Gastroesophageal sphincter (tissue), 4 donors: ENCODE measurements around the gene TGFBI. TPM values are rescaled to one million over a fixed set of nuclear protein-coding genes. Genes with fewer than 3 reads are reported as not detected.
A peak's percentile ranks its signal among the peaks of the same experiment; 100 is the strongest.

Experiments used
- ATAC-seq: fragments of 150-250 bp; one replicate; pipeline ENCODE4 v1.9.1; 2016; ENCODE audit warnings: mild to moderate bottlenecking, moderate library complexity
- H3K27ac ChIP-seq, 4 donors: fragments of 200-600 bp; sonication (generic) in 3 of 4; 1 replicate in 3 of 4; 2 replicates in 1 of 4; pipeline ENCODE4 v1.5.1; 2016 to 2019
- H3K27me3 ChIP-seq: fragments of 200-600 bp; sonication (generic); one replicate; pipeline ENCODE4 v1.5.1; 2019
- H3K36me3 ChIP-seq, 2 donors: fragments of 200-600 bp; sonication (generic); one replicate each; pipeline ENCODE4 v1.5.1; 2019; ENCODE audit warnings: control low read depth in 1 of 2
- H3K4me1 ChIP-seq, 3 donors: fragments of 200-600 bp; sonication (generic); 1 replicate in 2 of 3; 2 replicates in 1 of 3; pipeline ENCODE4 v1.5.1; 2016 to 2019; ENCODE audit warnings: control low read depth in 2 of 3
- H3K4me3 ChIP-seq, 2 donors: fragments of 200-600 bp; sonication (generic); one replicate each; pipeline ENCODE4 v1.5.1; 2019; ENCODE audit warnings: mild to moderate bottlenecking in 1 of 2, moderate library complexity in 1 of 2
- H3K9me3 ChIP-seq, 3 donors: fragments of 200-600 bp; sonication (generic); one replicate each; pipeline ENCODE4 v1.5.1; 2017 to 2019; ENCODE audit warnings: control low read depth in 2 of 3
- CTCF ChIP-seq, 4 experiments: fragments of 200-600 bp in 2 of 4; fragments of 450-650 bp in 2 of 4; sonication (generic) in 1 of 4; IDR thresholded peaks; one replicate each; pipeline ENCODE4 v1.5.1; 2017 to 2019; ENCODE audit warnings: antibody characterized with exemption in 4 of 4, mild to moderate bottlenecking in 2 of 4, moderate library complexity in 2 of 4
- EP300 ChIP-seq: sonication (generic); formaldehyde crosslinking; IDR thresholded peaks from one replicate; pipeline ENCODE4 v1.6.1; 2017; ENCODE audit warnings: antibody characterized with exemption, mild to moderate bottlenecking
- POLR2A ChIP-seq, 2 donors: fragments of 450-650 bp; IDR thresholded peaks; one replicate each; pipeline ENCODE4 v1.6.1; 2017; ENCODE audit warnings: antibody characterized with exemption in 2 of 2, mild to moderate bottlenecking in 2 of 2, moderate library complexity in 1 of 2
- POLR2AphosphoS5 ChIP-seq: sonication (generic); formaldehyde crosslinking; IDR thresholded peaks from one replicate; pipeline ENCODE4 v1.6.1; 2017; ENCODE audit warnings: antibody characterized with exemption
- WGBS, 2 donors: methylation state at CpG; one replicate each; pipeline ENCODE4 v1.1.5; 2018; ENCODE audit warnings: low coverage in 1 of 2; 5-methylcytosine and 5-hydroxymethylcytosine counted together
- total RNA-seq, 4 donors: library from RNA; depleted of rRNA; stranded (reverse); fragments of >200 nt; gene quantifications; one replicate each; pipeline ENCODE4 v1.1.0, GENCODE V29; 2016

TGFBI gene
- total RNA-seq, 4 donors from 2014 or later = 29.0 to 159 (median 112) TPM

DNA sequence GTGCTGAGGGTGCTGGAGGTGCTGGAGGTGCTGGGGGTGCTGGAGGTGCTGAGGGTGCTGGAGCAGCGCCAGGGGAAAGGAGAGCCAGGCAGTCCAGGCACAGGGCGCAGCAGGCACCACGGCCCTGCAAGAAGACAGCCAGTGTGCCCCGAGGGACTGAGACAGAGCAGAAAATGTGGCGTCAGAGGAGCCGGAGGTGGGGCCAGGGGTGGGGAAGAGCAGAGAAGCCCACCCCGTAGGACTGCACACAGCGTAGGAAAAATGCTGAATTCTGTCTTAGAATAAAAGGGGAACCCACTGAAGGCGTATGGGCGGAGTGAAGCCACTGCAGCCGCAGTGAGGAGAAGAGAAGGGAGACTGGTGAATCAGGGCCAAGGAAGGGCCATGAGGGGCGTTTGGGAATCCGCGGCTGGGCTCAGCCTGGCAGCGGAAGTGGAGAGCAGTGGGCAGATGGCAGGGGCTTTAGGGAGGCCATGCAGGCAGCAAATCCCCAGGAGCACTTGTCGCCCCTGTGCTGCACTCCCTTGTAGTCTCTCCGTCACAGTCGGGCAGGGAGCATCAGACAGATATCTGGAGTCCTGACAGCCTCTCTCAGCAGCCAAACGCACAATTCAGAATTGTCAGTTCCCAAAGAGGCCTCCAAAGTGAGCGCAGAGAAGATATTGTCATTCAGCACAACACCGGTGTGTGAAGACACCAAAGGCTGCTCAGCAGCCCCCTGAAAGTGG, 38.1 kb upstream of the TGFBI start:
- WGBS, 2 donors = 73 to 80% methylated on average over 15 to 18 of the region's 21 CpGs
- no peaks in the 10 kb centered on the region for H3K27me3 ChIP-seq
- peak; percentile 27 for ATAC-seq
- TF ChIP-seq POLR2AphosphoS5 (no peak), EP300 (no peak), CTCF (IDR thresholded peaks at IDR 0.05) (no peak), POLR2A (IDR thresholded peaks at IDR 0.05) (no peak)
- H3K4me1 ChIP-seq = peaks cover 4 to 32% (median 8%) of the 10 kb centered on the region in 3 donors
- no peaks in the 10 kb centered on the region for H3K9me3 ChIP-seq
- H3K4me3 ChIP-seq = no peak overlapping the region
- peak overlapping the region in 2 of 4 donors; percentile 36 to 49 for H3K27ac ChIP-seq
- H3K36me3 ChIP-seq = no peaks in the 10 kb centered on the region

- no peak for TF ChIP-seq POLR2A (IDR thresholded peaks at IDR 0.05)
- no peak for TF ChIP-seq POLR2AphosphoS5
- TF ChIP-seq CTCF (IDR thresholded peaks at IDR 0.05) = no peak
- no peak for TF ChIP-seq EP300
- Histone ChIP-seq H3K9me3 (no peaks in the 10 kb centered on the region), H3K36me3 (no peaks in the 10 kb centered on the region), H3K27ac (peak overlapping the region in 2 of 4 donors; percentile 36 to 49), H3K4me3 (no peak overlapping the region), H3K4me1 (peaks cover 4 to 34% (median 8%) of the 10 kb centered on the region in 3 donors), H3K27me3 (no peaks in the 10 kb centered on the region)
- ATAC-seq = no peak
- WGBS, 2 donors = 83 to 88% methylated on average over 5 to 6 of the region's 6 CpGs
These were observed 37.4 kb upstream of the TGFBI start for GRCh38 chr5:135991429-135991828.

DNA sequence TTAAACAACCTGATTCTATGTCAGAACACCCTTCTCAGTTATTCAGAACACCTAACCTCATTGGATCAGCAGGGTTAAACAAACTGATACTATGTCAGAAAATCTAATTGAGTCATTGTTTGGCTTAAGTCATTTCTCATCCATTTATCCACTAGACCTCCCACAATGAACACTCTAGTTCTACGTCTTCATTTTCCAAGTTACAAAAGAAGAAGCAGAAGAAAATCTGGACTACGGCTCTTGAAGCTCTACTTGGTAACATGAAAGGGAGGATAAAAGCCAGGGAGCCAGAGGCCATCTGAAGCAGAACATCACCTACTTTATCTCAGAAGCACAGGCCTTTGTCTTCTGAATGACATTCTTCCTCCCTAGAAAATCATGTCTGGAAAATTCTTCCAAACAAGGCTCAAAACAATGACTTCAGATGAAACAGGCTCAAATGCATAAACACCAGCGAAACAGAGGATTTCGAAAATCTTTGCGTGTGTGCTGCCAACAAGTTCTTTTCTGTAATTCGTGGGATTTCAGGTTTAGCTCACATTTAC, 35.4 kb upstream of the TGFBI start:
- Histone ChIP-seq H3K36me3 (no peaks in the 10 kb centered on the region), H3K4me3 (no peak overlapping the region), H3K27me3 (no peaks in the 10 kb centered on the region), H3K4me1 (peaks cover 4 to 25% (median 8%) of the 10 kb centered on the region in 3 donors), H3K9me3 (no peaks in the 10 kb centered on the region), H3K27ac (peak overlapping the region in 3 of 4 donors; percentile 48 to 78 (median 65))
- peak; percentile 54 for ATAC-seq
- TF ChIP-seq EP300 (no peak), POLR2A (IDR thresholded peaks at IDR 0.05) (no peak)
- WGBS, 2 donors = 54% methylated on average over 3 to 6 of the region's 6 CpGs

GRCh38 chr5:135993880-135994636, 34.7 kb upstream of the TGFBI start:
- Histone ChIP-seq H3K4me1 (peaks cover 4 to 25% (median 8%) of the 10 kb centered on the region in 3 donors), H3K27me3 (no peaks in the 10 kb centered on the region), H3K27ac (peak overlapping the region in 3 of 4 donors; percentile 48 to 78 (median 65)), H3K9me3 (no peaks in the 10 kb centered on the region), H3K36me3 (no peaks in the 10 kb centered on the region), H3K4me3 (no peak overlapping the region)
- no peak for TF ChIP-seq POLR2A (IDR thresholded peaks at IDR 0.05)
- TF ChIP-seq CTCF (IDR thresholded peaks at IDR 0.05) = no peak
- TF ChIP-seq EP300 = no peak
- peak; percentile 32 for TF ChIP-seq POLR2AphosphoS5
- WGBS, 2 donors = 7 to 15% methylated on average over 5 of the region's 6 CpGs
- ATAC-seq = peak; percentile 70

- no peak for TF ChIP-seq EP300
- TF ChIP-seq POLR2AphosphoS5 = no peak
- H3K4me1 ChIP-seq = peaks cover 4 to 23% (median 8%) of the 10 kb centered on the region in 3 donors
- no peaks in the 10 kb centered on the region for H3K36me3 ChIP-seq
- no peak for ATAC-seq
- no peak overlapping the region for H3K27ac ChIP-seq
- H3K27me3 ChIP-seq = no peaks in the 10 kb centered on the region
- H3K4me3 ChIP-seq = no peak overlapping the region
- 89 to 90% methylated on average over 3 of the region's 3 CpGs for WGBS, 2 donors
- no peaks in the 10 kb centered on the region for H3K9me3 ChIP-seq
These were observed 32.8 kb upstream of the TGFBI start for GRCh38 chr5:135995976-135996375.
